ENCODE data around the gene LCLAT1. TPM values are rescaled to one million over a fixed set of nuclear protein-coding genes. Genes with fewer than 3 reads are reported as not detected.

The LCLAT1 gene
- total RNA-seq, 4 donors from 2014 or later, result 47.3 to 68.7 (median 54.1) TPM

DNA sequence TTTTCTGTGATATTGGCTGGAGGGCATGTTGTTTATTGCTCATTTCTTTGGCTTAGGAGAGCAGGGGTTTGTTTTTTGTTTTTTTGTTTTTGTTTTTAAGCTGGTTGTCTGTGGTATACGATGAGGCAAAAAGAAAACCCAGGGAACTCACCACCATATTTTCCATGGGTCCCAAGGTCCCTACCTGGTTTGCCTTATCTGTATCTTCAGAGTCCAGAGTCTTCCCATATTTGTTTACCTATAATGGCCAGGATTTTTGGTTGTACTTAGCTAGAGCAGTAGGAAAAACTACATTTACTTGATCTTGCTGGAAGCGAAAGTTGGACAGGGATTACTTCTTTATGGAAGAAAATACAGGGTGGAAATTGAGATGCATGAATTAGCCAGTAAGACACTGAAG is 9.5 kb downstream of the LCLAT1 start:
- no peaks in the 10 kb centered on the region for H3K27me3 ChIP-seq
- WGBS, 2 donors, result 92 to 98% methylated on average over 2 of the region's 2 CpGs
- H3K27ac ChIP-seq, result no peak overlapping the region
- no peak overlapping the region for H3K4me3 ChIP-seq (replicated peaks in 1 of 3)
- H3K9me3 ChIP-seq, result no peaks in the 10 kb centered on the region
- no peak for DNase-seq
- intact Hi-C loops (cut with DNase I), result no loop called here
- no peak for TF ChIP-seq POLR2A (IDR thresholded peaks at IDR 0.05)
- TF ChIP-seq, protein P1, sequence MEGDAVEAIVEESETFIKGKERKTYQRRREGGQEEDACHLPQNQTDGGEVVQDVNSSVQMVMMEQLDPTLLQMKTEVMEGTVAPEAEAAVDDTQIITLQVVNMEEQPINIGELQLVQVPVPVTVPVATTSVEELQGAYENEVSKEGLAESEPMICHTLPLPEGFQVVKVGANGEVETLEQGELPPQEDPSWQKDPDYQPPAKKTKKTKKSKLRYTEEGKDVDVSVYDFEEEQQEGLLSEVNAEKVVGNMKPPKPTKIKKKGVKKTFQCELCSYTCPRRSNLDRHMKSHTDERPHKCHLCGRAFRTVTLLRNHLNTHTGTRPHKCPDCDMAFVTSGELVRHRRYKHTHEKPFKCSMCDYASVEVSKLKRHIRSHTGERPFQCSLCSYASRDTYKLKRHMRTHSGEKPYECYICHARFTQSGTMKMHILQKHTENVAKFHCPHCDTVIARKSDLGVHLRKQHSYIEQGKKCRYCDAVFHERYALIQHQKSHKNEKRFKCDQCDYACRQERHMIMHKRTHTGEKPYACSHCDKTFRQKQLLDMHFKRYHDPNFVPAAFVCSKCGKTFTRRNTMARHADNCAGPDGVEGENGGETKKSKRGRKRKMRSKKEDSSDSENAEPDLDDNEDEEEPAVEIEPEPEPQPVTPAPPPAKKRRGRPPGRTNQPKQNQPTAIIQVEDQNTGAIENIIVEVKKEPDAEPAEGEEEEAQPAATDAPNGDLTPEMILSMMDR (IDR thresholded peaks at IDR 0.05), result no peak
- H3K36me3 ChIP-seq, result no peaks in the 10 kb centered on the region
- H3K4me1 ChIP-seq, result peaks cover 0 to 4% of the 10 kb centered on the region in 2 donors

GRCh38 chr2:30457296-30457695 is 10.2 kb downstream of the LCLAT1 start:
- TF ChIP-seq, protein P1 (IDR thresholded peaks at IDR 0.05), result no peak
- TF ChIP-seq POLR2A (IDR thresholded peaks at IDR 0.05), result no peak
- no peak for DNase-seq
- no peak overlapping the region for H3K4me3 ChIP-seq (replicated peaks in 1 of 3)
- no peaks in the 10 kb centered on the region for H3K27me3 ChIP-seq
- H3K27ac ChIP-seq, result no peak overlapping the region
- peaks cover 0 to 4% of the 10 kb centered on the region in 2 donors for H3K4me1 ChIP-seq
- H3K9me3 ChIP-seq, result no peaks in the 10 kb centered on the region
- no peaks in the 10 kb centered on the region for H3K36me3 ChIP-seq
- intact Hi-C loops (cut with DNase I), result no loop called here

DNA sequence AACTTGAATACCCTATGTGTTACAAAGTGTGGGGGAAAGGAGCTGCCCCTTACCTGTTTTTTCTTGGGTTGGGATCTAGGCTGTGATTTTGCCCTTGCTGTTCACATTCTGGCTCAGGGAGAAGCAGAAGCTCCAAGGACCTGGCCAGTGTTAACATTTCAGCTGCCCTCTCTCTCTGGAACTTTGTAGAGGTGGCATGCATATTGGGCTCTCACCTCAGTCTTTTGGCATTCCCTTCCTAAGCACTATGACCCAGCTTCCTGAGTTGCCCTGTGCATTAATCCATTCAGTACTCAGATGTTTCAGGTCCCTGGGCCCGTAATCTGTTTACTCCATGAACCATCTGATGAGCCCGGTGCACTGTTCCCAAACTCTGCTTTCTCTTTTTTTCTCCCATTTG is 12.1 kb downstream of the LCLAT1 start:
- Histone ChIP-seq H3K9me3 (no peaks in the 10 kb centered on the region), H3K27ac (no peak overlapping the region), H3K4me3 (replicated peaks in 1 of 3) (no peak overlapping the region), H3K4me1 (peaks cover 0 to 4% of the 10 kb centered on the region in 2 donors), H3K36me3 (no peaks in the 10 kb centered on the region), H3K27me3 (no peaks in the 10 kb centered on the region)
- intact Hi-C loops (cut with DNase I), result no loop called here
- WGBS, 2 donors, result 66 to 79% methylated on average over 2 of the region's 2 CpGs
- TF ChIP-seq, protein P1 (IDR thresholded peaks at IDR 0.05), result no peak
- DNase-seq, result no peak

DNA sequence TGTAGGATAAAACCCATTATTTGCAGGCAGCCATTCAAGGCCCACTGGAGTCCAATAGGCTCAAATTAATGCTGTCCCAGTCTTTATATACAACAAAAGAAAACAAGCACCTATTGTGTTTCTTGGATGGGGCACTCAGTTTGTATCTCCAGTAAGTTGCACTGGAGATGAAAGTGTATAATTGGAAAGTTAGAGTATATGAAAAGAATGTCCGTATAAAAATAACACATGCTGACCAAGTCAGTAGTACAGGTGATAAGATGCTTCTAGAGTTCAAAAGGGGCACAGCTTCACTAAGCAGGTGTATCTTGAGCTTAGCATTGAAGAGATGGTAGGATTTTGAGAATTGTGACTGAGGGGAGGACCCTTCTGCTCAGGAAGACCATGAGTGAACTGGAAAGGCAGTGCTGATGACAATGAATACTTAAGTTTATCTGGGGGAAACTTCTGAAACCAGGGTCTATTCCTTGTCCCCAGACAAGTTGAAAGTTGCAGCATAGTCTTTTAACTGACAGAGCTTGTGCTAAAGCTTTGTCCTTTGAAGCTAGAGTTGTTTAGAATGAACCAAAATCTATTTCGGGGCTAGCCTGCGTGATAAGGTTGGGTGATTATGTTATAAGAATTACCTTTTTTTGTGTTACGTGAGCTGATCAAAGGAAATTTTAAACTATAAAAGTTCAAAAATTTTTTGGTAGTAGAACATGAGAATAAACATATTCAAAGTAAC is 15.2 kb downstream of the LCLAT1 start:
- Histone ChIP-seq H3K27me3 (no peaks in the 10 kb centered on the region), H3K27ac (no peak overlapping the region), H3K4me3 (replicated peaks in 1 of 3) (no peak overlapping the region), H3K9me3 (no peaks in the 10 kb centered on the region), H3K36me3 (no peaks in the 10 kb centered on the region), H3K4me1 (peaks cover 0 to 5% of the 10 kb centered on the region in 2 donors)
- 85 to 89% methylated on average over 4 of the region's 4 CpGs for WGBS, 2 donors
- DNase-seq, result no peak
- no peak for TF ChIP-seq POLR2A (IDR thresholded peaks at IDR 0.05)
- TF ChIP-seq, protein P1 (IDR thresholded peaks at IDR 0.05), result no peak
- intact Hi-C loops (cut with DNase I), result no loop called here

DNA sequence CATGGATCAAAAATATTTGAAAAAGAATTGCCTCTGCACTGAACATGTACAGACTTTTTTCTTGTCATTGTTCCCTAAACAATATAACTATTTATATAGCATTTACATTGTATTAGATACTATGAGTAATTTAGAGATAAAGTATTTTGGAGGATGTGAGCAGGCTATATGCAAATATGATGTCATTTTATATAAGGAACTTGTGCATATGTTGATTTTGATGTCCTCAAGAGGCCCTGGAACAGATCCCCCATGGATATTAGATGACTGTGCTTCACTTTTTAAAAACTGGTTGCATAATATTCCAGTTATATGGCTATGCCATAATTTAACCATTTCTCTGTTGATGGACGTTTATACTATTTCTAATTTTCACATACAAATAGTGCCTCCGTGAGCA is 16.5 kb downstream of the LCLAT1 start:
- Histone ChIP-seq H3K27me3 (no peaks in the 10 kb centered on the region), H3K9me3 (no peaks in the 10 kb centered on the region), H3K27ac (no peak overlapping the region), H3K4me1 (peaks cover 0 to 5% of the 10 kb centered on the region in 2 donors), H3K4me3 (replicated peaks in 1 of 3) (no peak overlapping the region), H3K36me3 (no peaks in the 10 kb centered on the region)
- intact Hi-C loops (cut with DNase I), result no loop called here
- no peak for DNase-seq
- no peak for TF ChIP-seq POLR2A (IDR thresholded peaks at IDR 0.05)
- TF ChIP-seq, protein P1 (IDR thresholded peaks at IDR 0.05), result no peak
- 48 to 49% methylated on average over 2 of the region's 2 CpGs for WGBS, 2 donors

Data from thyroid gland (tissue), 4 donors.